Measurements from ENCODE around the gene CFAP141. TPM values are rescaled to one million over a fixed set of nuclear protein-coding genes. Genes with fewer than 3 reads are reported as not detected.

Gene CFAP141
- polyA plus RNA-seq, 3 donors, result not detected

DNA sequence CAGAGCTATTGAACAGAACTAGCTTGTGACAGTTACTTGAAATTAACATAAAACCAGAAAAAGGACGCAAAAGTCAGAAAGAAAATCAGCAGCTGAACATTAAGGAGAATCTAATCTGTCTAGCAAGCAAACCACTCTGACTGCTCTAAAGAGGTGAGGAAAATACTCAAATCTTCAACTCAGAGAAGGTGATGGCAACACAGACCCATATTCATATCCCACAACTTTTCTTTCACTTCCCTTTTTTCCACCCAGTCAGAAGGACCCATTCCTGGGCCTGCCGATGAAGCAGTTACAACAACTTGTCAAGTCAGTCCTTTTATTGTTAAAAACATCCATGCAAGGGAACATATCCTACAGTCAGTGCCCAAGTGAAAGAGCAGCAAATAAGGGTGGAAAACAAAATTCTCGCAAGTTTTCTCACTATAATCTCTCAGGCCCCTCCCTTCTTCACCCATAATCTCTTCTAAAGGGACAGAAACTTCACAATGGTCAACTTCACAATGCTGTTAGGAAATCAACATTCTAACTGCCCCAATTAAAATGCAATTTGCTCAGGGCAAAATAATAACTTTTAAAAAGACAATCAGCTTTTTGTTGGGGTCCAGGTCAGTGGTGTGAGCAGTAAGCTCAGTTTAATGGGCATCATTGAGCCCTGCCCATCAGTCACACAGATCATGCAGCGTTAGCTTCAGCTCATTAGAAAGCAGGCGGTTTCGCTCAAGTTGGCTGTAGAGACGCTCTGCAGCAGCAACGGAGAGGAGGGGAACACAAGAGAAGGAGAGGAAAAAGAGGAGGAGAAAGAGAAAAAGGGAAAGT, 47.6 kb downstream of the CFAP141 start:
- Histone ChIP-seq H3K36me3 (replicated peaks in 1 of 2; ENCODE audit: control insufficient read depth in 1 of 2, insufficient read depth in 2 of 2, low read length in 2 of 2) (peaks cover 75 to 87% of the 10 kb centered on the region in 2 donors), H4K20me1 (ENCODE audit: insufficient read depth, low read length) (peaks cover 85% of the 10 kb centered on the region), H3K79me2 (ENCODE audit: insufficient read depth, low read length) (peaks cover 47% of the 10 kb centered on the region), H3K4me3 (replicated peaks in 1 of 3; ENCODE audit: low read depth in 2 of 3, low read length in 3 of 3) (no peak overlapping the region), H3K4me1 (ENCODE audit: control insufficient read depth in 1 of 2, insufficient read depth in 2 of 2, low read length in 2 of 2) (peaks cover 48 to 52% of the 10 kb centered on the region in 2 donors), H2AFZ (ENCODE audit: insufficient read depth, low read depth, low read length, poor library complexity, severe bottlenecking) (no peak overlapping the region), H3K27ac (ENCODE audit: low read depth in 1 of 2, low read length in 2 of 2) (peak overlapping the region; percentile 34 to 60), H3K9me3 (replicated peaks in 1 of 2; ENCODE audit: control insufficient read depth in 1 of 2, insufficient read depth in 1 of 2, low read length in 2 of 2) (no peaks in the 10 kb centered on the region), H3K9ac (ENCODE audit: insufficient read depth, low read length, poor library complexity, severe bottlenecking) (no peak overlapping the region), H3K27me3 (ENCODE audit: control insufficient read depth in 2 of 2, insufficient read depth in 2 of 2, low read length in 2 of 2) (no peaks in the 10 kb centered on the region), H3K4me2 (replicated peaks; ENCODE audit: extremely low read depth, low read length, poor library complexity, severe bottlenecking) (no peak overlapping the region)
- peak overlapping the region; percentile 73 to 91 (median 85) for H3K27ac Mint-ChIP-seq
- H3K36me3 Mint-ChIP-seq, result peaks cover 80 to 84% of the 10 kb centered on the region in 2 donors
- TF ChIP-seq, protein P1, sequence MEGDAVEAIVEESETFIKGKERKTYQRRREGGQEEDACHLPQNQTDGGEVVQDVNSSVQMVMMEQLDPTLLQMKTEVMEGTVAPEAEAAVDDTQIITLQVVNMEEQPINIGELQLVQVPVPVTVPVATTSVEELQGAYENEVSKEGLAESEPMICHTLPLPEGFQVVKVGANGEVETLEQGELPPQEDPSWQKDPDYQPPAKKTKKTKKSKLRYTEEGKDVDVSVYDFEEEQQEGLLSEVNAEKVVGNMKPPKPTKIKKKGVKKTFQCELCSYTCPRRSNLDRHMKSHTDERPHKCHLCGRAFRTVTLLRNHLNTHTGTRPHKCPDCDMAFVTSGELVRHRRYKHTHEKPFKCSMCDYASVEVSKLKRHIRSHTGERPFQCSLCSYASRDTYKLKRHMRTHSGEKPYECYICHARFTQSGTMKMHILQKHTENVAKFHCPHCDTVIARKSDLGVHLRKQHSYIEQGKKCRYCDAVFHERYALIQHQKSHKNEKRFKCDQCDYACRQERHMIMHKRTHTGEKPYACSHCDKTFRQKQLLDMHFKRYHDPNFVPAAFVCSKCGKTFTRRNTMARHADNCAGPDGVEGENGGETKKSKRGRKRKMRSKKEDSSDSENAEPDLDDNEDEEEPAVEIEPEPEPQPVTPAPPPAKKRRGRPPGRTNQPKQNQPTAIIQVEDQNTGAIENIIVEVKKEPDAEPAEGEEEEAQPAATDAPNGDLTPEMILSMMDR (IDR thresholded peaks at IDR 0.05), result no peak
- WGBS (ENCODE audit: insufficient coverage), result 56% methylated on average over 6 of the region's 8 CpGs
- no peak overlapping the region for H3K4me3 Mint-ChIP-seq
- intact Hi-C loops (cut with micrococcal nuclease), result no loop called here
- H3K27me3 Mint-ChIP-seq (ENCODE audit: low read depth in 3 of 3), result no peaks in the 10 kb centered on the region
- peaks cover 0 to 1% (median 0%) of the 10 kb centered on the region in 7 donors for H3K9me3 Mint-ChIP-seq
- peak; percentile 47 to 67 (median 62) for DNase-seq
- H3K4me1 Mint-ChIP-seq, result peaks cover 48% of the 10 kb centered on the region

DNA sequence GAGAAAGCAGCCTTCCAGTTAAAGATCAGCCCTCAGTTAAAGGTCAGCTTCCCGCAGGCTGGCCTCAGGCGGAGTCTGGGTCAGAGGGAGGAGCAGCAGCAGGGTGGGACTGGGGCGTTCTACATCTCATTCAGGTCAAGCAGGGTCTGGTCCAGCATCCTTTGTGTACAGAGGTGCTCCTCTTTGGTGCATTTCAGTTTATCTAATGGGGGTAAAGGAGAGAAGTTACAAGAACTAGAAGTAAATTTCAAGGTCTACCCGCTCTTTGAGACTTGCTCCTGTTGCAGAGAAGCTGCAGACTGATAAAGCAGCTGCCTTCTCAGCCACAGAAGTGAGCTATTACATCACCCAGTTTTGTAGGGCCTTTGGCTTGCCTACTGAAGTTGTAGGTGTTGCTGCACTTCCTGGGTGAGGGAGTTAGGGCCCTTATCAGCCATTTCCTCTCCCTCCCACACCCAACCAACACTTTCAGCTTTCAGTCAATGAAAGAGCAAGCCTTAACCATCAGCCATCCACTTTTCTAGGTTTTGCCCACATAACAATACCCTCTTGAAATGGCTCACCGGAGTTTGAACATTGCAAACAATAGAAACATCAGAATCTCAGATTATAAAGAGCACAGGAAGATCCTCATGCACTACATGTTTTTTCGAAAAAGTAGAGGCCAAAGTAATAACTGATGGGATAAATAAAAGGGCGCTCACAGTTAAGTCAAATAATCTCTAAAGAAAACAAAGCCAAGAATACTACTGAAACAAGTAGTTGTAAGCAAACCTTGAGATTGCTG, 48.4 kb downstream of the CFAP141 start:
- H3K27me3 Mint-ChIP-seq (ENCODE audit: low read depth in 3 of 3), result no peaks in the 10 kb centered on the region
- peaks cover 72 to 76% of the 10 kb centered on the region in 2 donors for H3K36me3 Mint-ChIP-seq
- no peak for DNase-seq
- Histone ChIP-seq H2AFZ (ENCODE audit: insufficient read depth, low read depth, low read length, poor library complexity, severe bottlenecking) (no peak overlapping the region), H4K20me1 (ENCODE audit: insufficient read depth, low read length) (peaks cover 77% of the 10 kb centered on the region), H3K36me3 (replicated peaks in 1 of 2; ENCODE audit: control insufficient read depth in 1 of 2, insufficient read depth in 2 of 2, low read length in 2 of 2) (peaks cover 69 to 79% of the 10 kb centered on the region in 2 donors), H3K9me3 (replicated peaks in 1 of 2; ENCODE audit: control insufficient read depth in 1 of 2, insufficient read depth in 1 of 2, low read length in 2 of 2) (no peaks in the 10 kb centered on the region), H3K27me3 (ENCODE audit: control insufficient read depth in 2 of 2, insufficient read depth in 2 of 2, low read length in 2 of 2) (no peaks in the 10 kb centered on the region), H3K9ac (ENCODE audit: insufficient read depth, low read length, poor library complexity, severe bottlenecking) (no peak overlapping the region), H3K27ac (ENCODE audit: low read depth in 1 of 2, low read length in 2 of 2) (peak overlapping the region in 1 of 2 donors; percentile 60), H3K4me3 (replicated peaks in 1 of 3; ENCODE audit: low read depth in 2 of 3, low read length in 3 of 3) (no peak overlapping the region), H3K79me2 (ENCODE audit: insufficient read depth, low read length) (peaks cover 39% of the 10 kb centered on the region), H3K4me2 (replicated peaks; ENCODE audit: extremely low read depth, low read length, poor library complexity, severe bottlenecking) (no peak overlapping the region), H3K4me1 (ENCODE audit: control insufficient read depth in 1 of 2, insufficient read depth in 2 of 2, low read length in 2 of 2) (peaks cover 51 to 55% of the 10 kb centered on the region in 2 donors)
- 80% methylated on average over 1 of the region's 7 CpGs for WGBS (ENCODE audit: insufficient coverage)
- H3K4me3 Mint-ChIP-seq, result no peak overlapping the region
- peak overlapping the region; percentile 73 to 91 (median 82) for H3K27ac Mint-ChIP-seq
- TF ChIP-seq, protein P1 (IDR thresholded peaks at IDR 0.05), result no peak
- intact Hi-C loops (cut with micrococcal nuclease), result no loop called here
- peaks cover 48% of the 10 kb centered on the region for H3K4me1 Mint-ChIP-seq
- H3K9me3 Mint-ChIP-seq, result peaks cover 0 to 1% (median 0%) of the 10 kb centered on the region in 7 donors

Data from CD14-positive monocyte (primary cell).